ENCODE measurements around the gene FAM111A.

DNA sequence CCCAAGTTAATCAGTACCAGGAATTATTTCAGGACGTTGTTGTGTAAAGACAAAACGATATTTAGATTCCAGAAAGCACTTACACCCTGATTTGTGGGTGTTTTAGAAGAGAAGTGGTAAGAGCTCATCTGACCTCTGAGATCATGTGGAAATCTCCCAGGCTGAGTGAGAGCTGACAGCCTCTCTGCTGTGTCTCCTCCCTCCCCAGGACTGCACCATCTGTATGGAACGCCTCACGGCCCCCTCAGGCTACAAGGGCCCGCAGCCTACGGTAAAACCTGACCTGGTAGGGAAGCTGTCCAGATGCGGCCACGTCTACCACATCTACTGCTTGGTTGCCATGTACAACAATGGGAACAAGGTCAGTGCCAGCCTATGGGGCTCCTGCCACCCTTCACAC, 49.2 kb downstream of the FAM111A start:
- TF ChIP-seq, protein P1, sequence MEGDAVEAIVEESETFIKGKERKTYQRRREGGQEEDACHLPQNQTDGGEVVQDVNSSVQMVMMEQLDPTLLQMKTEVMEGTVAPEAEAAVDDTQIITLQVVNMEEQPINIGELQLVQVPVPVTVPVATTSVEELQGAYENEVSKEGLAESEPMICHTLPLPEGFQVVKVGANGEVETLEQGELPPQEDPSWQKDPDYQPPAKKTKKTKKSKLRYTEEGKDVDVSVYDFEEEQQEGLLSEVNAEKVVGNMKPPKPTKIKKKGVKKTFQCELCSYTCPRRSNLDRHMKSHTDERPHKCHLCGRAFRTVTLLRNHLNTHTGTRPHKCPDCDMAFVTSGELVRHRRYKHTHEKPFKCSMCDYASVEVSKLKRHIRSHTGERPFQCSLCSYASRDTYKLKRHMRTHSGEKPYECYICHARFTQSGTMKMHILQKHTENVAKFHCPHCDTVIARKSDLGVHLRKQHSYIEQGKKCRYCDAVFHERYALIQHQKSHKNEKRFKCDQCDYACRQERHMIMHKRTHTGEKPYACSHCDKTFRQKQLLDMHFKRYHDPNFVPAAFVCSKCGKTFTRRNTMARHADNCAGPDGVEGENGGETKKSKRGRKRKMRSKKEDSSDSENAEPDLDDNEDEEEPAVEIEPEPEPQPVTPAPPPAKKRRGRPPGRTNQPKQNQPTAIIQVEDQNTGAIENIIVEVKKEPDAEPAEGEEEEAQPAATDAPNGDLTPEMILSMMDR (IDR thresholded peaks at IDR 0.05): no peak
- TF ChIP-seq POLR2A (IDR thresholded peaks at IDR 0.05): no peak

Data from ovary (tissue), 3 donors.